SK-N-SH treated with all-trans-retinoic acid at 6 μM for 48 hours (cell line): ENCODE measurements around the gene GREB1L.

ENCODE experiments used
- ATAC-seq: fragments of 200-7000 bp; cut with Tn5 transposase; 3 replicates; pipeline ENCODE4 v1.9.1; 2020; ENCODE audit warnings: mild to moderate bottlenecking, moderate library complexity
- ARNTL ChIP-seq: fragments of 450-650 bp; formaldehyde crosslinking; IDR thresholded peaks from 2 replicates; pipeline ENCODE4 v1.5.0; 2020; ENCODE audit warnings: low read depth, mild to moderate bottlenecking, moderate library complexity, borderline replicate concordance
- BACH2 ChIP-seq: fragments of 250-450 bp; sonication (Bioruptor Pico); IDR thresholded peaks from 2 replicates; pipeline ENCODE4 v1.9.0; 2021; ENCODE audit warnings: mild to moderate bottlenecking, borderline replicate concordance
- CSDC2 ChIP-seq: fragments of 250-450 bp; sonication (Bioruptor Pico); IDR thresholded peaks from 2 replicates; pipeline ENCODE4 v1.5.0; 2020; ENCODE audit warnings: mild to moderate bottlenecking, moderate library complexity
- CSRNP3 ChIP-seq: fragments of 250-450 bp; sonication (Bioruptor Pico); IDR thresholded peaks from 2 replicates; pipeline ENCODE4 v1.5.1; 2021; ENCODE audit warnings: mild to moderate bottlenecking, moderate library complexity
- ESRRG ChIP-seq: fragments of 250-450 bp; sonication (Bioruptor Pico); IDR thresholded peaks from 2 replicates; pipeline ENCODE4 v1.6.1; 2021; ENCODE audit warnings: mild to moderate bottlenecking
- GLIS3 ChIP-seq: fragments of 250-450 bp; sonication (Bioruptor Pico); IDR thresholded peaks from 2 replicates; pipeline ENCODE4 v1.5.0; 2020; ENCODE audit warnings: mild to moderate bottlenecking, moderate library complexity
- ISL1 ChIP-seq: fragments of 250-450 bp; sonication (Bioruptor Pico); IDR thresholded peaks from 2 replicates; pipeline ENCODE4 v2.1.2; 2022; ENCODE audit warnings: mild to moderate bottlenecking, moderate library complexity
- OSR1 ChIP-seq: fragments of 250-450 bp; sonication (Bioruptor Pico); IDR thresholded peaks from 2 replicates; pipeline ENCODE4 v1.8.0; 2022; ENCODE audit warnings: moderate library complexity, mild to moderate bottlenecking, inconsistent platforms
- PATZ1 ChIP-seq: fragments of 250-450 bp; sonication (Bioruptor Pico); IDR thresholded peaks from 2 replicates; pipeline ENCODE4 v1.8.0; 2020; ENCODE audit warnings: mild to moderate bottlenecking, moderate library complexity, borderline replicate concordance
- POU6F1 ChIP-seq: fragments of 250-450 bp; sonication (Bioruptor Pico); IDR thresholded peaks from 2 replicates; pipeline ENCODE4 v1.8.0; 2021; ENCODE audit warnings: low read depth, mild to moderate bottlenecking, moderate library complexity, borderline replicate concordance
- PPARA ChIP-seq: fragments of 250-450 bp; sonication (Bioruptor Pico); IDR thresholded peaks from 2 replicates; pipeline ENCODE4 v1.5.0; 2020; ENCODE audit warnings: mild to moderate bottlenecking, borderline replicate concordance
- RARB ChIP-seq: fragments of 250-450 bp; sonication (Bioruptor Pico); IDR thresholded peaks from 2 replicates; pipeline ENCODE4 v1.8.0; 2021; ENCODE audit warnings: mild to moderate bottlenecking, moderate library complexity
- SNAI2 ChIP-seq: fragments of 250-450 bp; sonication (Bioruptor Pico); IDR thresholded peaks from 2 replicates; pipeline ENCODE4 v1.5.0; 2020; ENCODE audit warnings: mild to moderate bottlenecking, moderate library complexity
- TOX ChIP-seq: fragments of 250-450 bp; sonication (Bioruptor Pico); IDR thresholded peaks from 2 replicates; pipeline ENCODE4 v1.8.0; 2021; ENCODE audit warnings: mild to moderate bottlenecking, moderate library complexity, borderline replicate concordance
- ZC3H10 ChIP-seq: fragments of 250-450 bp; sonication (Bioruptor Pico); IDR thresholded peaks from 2 replicates; pipeline ENCODE4 v1.5.1; 2021; ENCODE audit warnings: mild to moderate bottlenecking, moderate library complexity
- ZFP3 ChIP-seq: fragments of 250-450 bp; sonication (Bioruptor Pico); IDR thresholded peaks from 2 replicates; pipeline ENCODE4 v1.5.0; 2020; ENCODE audit warnings: mild to moderate bottlenecking, moderate library complexity
- ZFP30 ChIP-seq: fragments of 450-650 bp; formaldehyde crosslinking; IDR thresholded peaks from 2 replicates; pipeline ENCODE4 v1.5.0; 2022; ENCODE audit warnings: mild to moderate bottlenecking, moderate library complexity
- ZNF565 ChIP-seq: fragments of 450-650 bp; formaldehyde crosslinking; conservative IDR thresholded peaks from 2 replicates; pipeline ENCODE4 v1.5.0; 2020; ENCODE audit warnings: low read depth, mild to moderate bottlenecking, moderate library complexity
- ZNF70 ChIP-seq: fragments of 450-650 bp; formaldehyde crosslinking; IDR thresholded peaks from 2 replicates; pipeline ENCODE4 v1.5.0; 2020; ENCODE audit warnings: mild to moderate bottlenecking, moderate library complexity
- ZNF8 ChIP-seq: fragments of 450-650 bp; formaldehyde crosslinking; IDR thresholded peaks from 2 replicates; pipeline ENCODE4 v1.5.0; 2020; ENCODE audit warnings: mild to moderate bottlenecking, moderate library complexity
- TF ChIP-seq, protein P1 (sequence below): fragments of 250-450 bp; sonication (Bioruptor Pico); IDR thresholded peaks from 2 replicates; pipeline ENCODE4 v1.5.1; 2020; ENCODE audit warnings: low read depth, mild to moderate bottlenecking, moderate library complexity
- TF ChIP-seq, protein P2 (sequence below): fragments of 250-450 bp; sonication (Bioruptor Pico); IDR thresholded peaks from 2 replicates; pipeline ENCODE4 v1.5.0; 2020; ENCODE audit warnings: mild to moderate bottlenecking, moderate library complexity

Gene GREB1L

GRCh38 chr18:21265971-21266673, 24.1 kb downstream of the GREB1L start:
- TF ChIP-seq GLIS3 (CRISPR knock-in tag) = no peak
- TF ChIP-seq, all 23 proteins: peak for 0
- no peak for ATAC-seq

DNA sequence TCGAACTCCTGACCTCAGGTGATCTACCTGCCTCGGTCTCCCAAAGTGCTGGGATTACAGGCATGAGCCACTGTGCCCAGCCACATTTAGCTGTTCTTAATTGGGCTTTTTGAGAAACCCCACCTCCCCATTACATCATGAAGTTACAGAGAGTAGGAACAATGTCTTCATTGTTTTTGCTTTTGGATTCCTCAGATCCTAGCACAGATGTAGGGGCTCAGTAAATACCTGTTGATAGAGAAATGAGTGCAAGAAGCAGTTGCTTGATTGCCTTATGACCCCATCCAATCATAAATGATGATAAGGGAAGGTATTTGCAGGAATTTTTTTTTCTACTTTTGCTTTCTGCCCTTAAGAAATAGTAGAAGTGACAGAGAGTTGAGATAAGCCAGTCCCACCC, 25.4 kb downstream of the GREB1L start:
- TF ChIP-seq, protein P1, sequence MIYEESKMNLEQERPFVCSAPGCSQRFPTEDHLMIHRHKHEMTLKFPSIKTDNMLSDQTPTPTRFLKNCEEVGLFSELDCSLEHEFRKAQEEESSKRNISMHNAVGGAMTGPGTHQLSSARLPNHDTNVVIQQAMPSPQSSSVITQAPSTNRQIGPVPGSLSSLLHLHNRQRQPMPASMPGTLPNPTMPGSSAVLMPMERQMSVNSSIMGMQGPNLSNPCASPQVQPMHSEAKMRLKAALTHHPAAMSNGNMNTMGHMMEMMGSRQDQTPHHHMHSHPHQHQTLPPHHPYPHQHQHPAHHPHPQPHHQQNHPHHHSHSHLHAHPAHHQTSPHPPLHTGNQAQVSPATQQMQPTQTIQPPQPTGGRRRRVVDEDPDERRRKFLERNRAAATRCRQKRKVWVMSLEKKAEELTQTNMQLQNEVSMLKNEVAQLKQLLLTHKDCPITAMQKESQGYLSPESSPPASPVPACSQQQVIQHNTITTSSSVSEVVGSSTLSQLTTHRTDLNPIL (CRISPR knock-in tag) = no peak
- no peak for TF ChIP-seq TOX (CRISPR knock-in tag)
- no peak for TF ChIP-seq ZC3H10 (CRISPR knock-in tag)
- no peak for TF ChIP-seq BACH2
- TF ChIP-seq OSR1 (CRISPR knock-in tag) = no peak
- TF ChIP-seq ZNF565 = no peak
- no peak for TF ChIP-seq CSDC2 (CRISPR knock-in tag)
- no peak for TF ChIP-seq ARNTL
- TF ChIP-seq CSRNP3 = no peak
- TF ChIP-seq, all 23 proteins: peak for 0
- ATAC-seq = no peak

GRCh38 chr18:21269349-21269748, 27.3 kb downstream of the GREB1L start:
- ATAC-seq = no peak
- TF ChIP-seq ZC3H10 (CRISPR knock-in tag) (no peak), ZNF8 (no peak), ISL1 (CRISPR knock-in tag) (no peak), ZFP30 (CRISPR knock-in tag) (no peak), RARB (no peak), ZNF565 (no peak), TOX (CRISPR knock-in tag) (no peak), BACH2 (no peak), PATZ1 (no peak), ZFP3 (CRISPR knock-in tag) (no peak), ESRRG (CRISPR knock-in tag) (no peak), POU6F1 (CRISPR knock-in tag) (no peak), ZNF70 (CRISPR knock-in tag) (no peak), CSRNP3 (no peak), CSDC2 (CRISPR knock-in tag) (no peak), GLIS3 (CRISPR knock-in tag) (no peak), SNAI2 (no peak), PPARA (CRISPR knock-in tag) (no peak)
- TF ChIP-seq, protein P1 (CRISPR knock-in tag) = no peak
- TF ChIP-seq, protein P2, sequence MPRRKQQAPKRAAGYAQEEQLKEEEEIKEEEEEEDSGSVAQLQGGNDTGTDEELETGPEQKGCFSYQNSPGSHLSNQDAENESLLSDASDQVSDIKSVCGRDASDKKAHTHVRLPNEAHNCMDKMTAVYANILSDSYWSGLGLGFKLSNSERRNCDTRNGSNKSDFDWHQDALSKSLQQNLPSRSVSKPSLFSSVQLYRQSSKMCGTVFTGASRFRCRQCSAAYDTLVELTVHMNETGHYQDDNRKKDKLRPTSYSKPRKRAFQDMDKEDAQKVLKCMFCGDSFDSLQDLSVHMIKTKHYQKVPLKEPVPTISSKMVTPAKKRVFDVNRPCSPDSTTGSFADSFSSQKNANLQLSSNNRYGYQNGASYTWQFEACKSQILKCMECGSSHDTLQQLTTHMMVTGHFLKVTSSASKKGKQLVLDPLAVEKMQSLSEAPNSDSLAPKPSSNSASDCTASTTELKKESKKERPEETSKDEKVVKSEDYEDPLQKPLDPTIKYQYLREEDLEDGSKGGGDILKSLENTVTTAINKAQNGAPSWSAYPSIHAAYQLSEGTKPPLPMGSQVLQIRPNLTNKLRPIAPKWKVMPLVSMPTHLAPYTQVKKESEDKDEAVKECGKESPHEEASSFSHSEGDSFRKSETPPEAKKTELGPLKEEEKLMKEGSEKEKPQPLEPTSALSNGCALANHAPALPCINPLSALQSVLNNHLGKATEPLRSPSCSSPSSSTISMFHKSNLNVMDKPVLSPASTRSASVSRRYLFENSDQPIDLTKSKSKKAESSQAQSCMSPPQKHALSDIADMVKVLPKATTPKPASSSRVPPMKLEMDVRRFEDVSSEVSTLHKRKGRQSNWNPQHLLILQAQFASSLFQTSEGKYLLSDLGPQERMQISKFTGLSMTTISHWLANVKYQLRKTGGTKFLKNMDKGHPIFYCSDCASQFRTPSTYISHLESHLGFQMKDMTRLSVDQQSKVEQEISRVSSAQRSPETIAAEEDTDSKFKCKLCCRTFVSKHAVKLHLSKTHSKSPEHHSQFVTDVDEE (CRISPR knock-in tag) = no peak
